Pancreas (tissue), 10 donors: ENCODE data around the gene HSF5. TPM values are rescaled to one million over a fixed set of nuclear protein-coding genes. Genes with fewer than 3 reads are reported as not detected.

Source experiments
- ATAC-seq, 4 donors: fragments of 200-7000 bp; cut with Tn5 transposase; one replicate each; pipeline versions ENCODE4 v1.8.0 to v1.9.1; 2020; ENCODE audit warnings: mild to moderate bottlenecking in 4 of 4, moderate library complexity in 4 of 4
- DNase-seq, 6 donors: peaks; one replicate each; pipeline ENCODE4 v3.0.0-alpha.2; 2020
- FAIRE-seq: peaks from 2 replicates; lab custom pipeline; 2012; peaks lifted over from hg19 to GRCh38; lab: Jason Lieb, UNC
- H3K27ac ChIP-seq, 4 donors: fragments of 200-600 bp; sonication (generic); 1 replicate in 3 of 4; 2 replicates in 1 of 4; pipeline versions ENCODE4 v1.5.0 to v1.8.0; 2020
- H3K27me3 ChIP-seq, 4 donors: fragments of 200-600 bp; one replicate each; pipeline ENCODE4 v1.8.0; 2021
- H3K36me3 ChIP-seq, 3 donors: fragments of 200-600 bp; sonication (generic) in 1 of 3; one replicate each; pipeline versions ENCODE4 v1.5.0 to v1.8.0; 2020 to 2021
- H3K4me1 ChIP-seq, 3 donors: fragments of 200-600 bp; one replicate each; pipeline ENCODE4 v1.8.0; 2021
- H3K4me3 ChIP-seq, 4 donors: fragments of 200-600 bp; sonication (generic) in 2 of 4; one replicate each; pipeline versions ENCODE4 v1.5.0 to v1.8.0; 2020 to 2021
- H3K9me3 ChIP-seq, 4 donors: fragments of 200-600 bp; one replicate each; pipeline ENCODE4 v1.8.0; 2021
- WGBS, 2 donors: extraction: QIAGEN DNeasy Blood & Tissue Kit; methylation state at CpG; one replicate each; pipeline ENCODE4 v1.1.7; 2013; 5-methylcytosine and 5-hydroxymethylcytosine counted together
- intact Hi-C, 3 donors: fragments of 100-400 bp; cut with DNase I; formaldehyde crosslinking; loops; one replicate each; pipeline versions ENCODE4 v1.11.1 to v1.14.2; 2022
- polyA plus RNA-seq, 2 donors: library from polyadenylated mRNA; stranded (reverse); fragments of 200-250 nt; gene quantifications; one replicate each; pipeline ENCODE4 v1.2.3, GENCODE V29; 2013
- total RNA-seq, 6 donors: library from RNA; stranded (reverse); fragmentation: NEBNext Ultra II Directional in 4 of 6; extraction: Animal tissue kit (Norgen Biotek cat#: 25700) in 4 of 6; gene quantifications; one replicate each; pipeline versions ENCODE4 v1.2.1 to v1.2.4, GENCODE V29; 2021 to 2023
- TF ChIP-seq, protein P1 (sequence below), 4 donors: fragments of 200-600 bp; sonication (generic) in 3 of 4; IDR thresholded peaks; one replicate each; pipeline versions ENCODE4 v1.5.0 to v1.8.0; 2021; ENCODE audit warnings: antibody characterized with exemption in 4 of 4
- donor health status: healthy with polysubstance abuse.
- donor health status: DM: no; HTN: no; CAD: no; lungs with moderate emphysema.
- donor health status: DM: no; HTN: no; CAD: no.
- donor health status: control.
- donor health status: control.
- donor health status: Bipolar disorder and iron deficiency.
- donor health status: DM: yes; HTN: yes; CAD: no.
- donor health status: DM: no; HTN: no; CAD: no.
- donor health status: DM: no; HTN: no; CAD: no.
- donor health status: DM: yes; HTN: yes; CAD: no.

HSF5 gene
- total and polyA plus RNA-seq, 8 donors, result 0.04 TPM; not detected in 7

DNA sequence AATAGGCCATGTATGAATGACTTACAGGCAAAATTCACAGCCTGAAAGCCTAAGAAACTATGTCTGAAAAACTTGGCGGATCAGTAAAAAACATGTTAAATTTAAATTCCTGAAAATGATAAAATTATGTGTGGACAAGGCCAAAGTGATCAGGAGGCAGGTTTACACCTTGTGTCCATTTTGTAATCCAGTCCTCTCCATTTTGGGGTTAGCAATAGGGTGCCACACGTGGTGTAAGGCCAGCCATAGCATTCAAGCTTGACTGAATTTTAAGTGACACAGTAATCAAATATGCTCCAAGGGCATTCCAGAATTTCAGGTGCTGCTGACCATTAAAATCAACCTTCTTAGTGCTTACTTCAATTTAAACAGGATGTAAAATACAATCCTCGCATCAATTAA, 73.6 kb downstream of the HSF5 start:
- FAIRE-seq (no peak), DNase-seq (peak in 1 of 6 donors; percentile 18), ATAC-seq (peak; percentile 16 to 49 (median 30))
- Histone ChIP-seq H3K9me3 (no peaks in the 10 kb centered on the region), H3K27ac (peak overlapping the region in 2 of 4 donors; percentile 90 to 93), H3K36me3 (no peaks in the 10 kb centered on the region), H3K27me3 (no peaks in the 10 kb centered on the region), H3K4me3 (peak overlapping the region; percentile 27 to 52 (median 44)), H3K4me1 (peaks cover 0 to 41% (median 23%) of the 10 kb centered on the region in 3 donors)
- intact Hi-C loops, result loop anchor here in 2 of 3 donors (10.0 kb wide), 1 partner anchor 60 kb away; the partner anchor contains the start of gene SUPT4H1 (in 2 of the 2)
- 24 to 29% methylated on average over 3 of the region's 3 CpGs for WGBS, 2 donors
- TF ChIP-seq, protein P1, sequence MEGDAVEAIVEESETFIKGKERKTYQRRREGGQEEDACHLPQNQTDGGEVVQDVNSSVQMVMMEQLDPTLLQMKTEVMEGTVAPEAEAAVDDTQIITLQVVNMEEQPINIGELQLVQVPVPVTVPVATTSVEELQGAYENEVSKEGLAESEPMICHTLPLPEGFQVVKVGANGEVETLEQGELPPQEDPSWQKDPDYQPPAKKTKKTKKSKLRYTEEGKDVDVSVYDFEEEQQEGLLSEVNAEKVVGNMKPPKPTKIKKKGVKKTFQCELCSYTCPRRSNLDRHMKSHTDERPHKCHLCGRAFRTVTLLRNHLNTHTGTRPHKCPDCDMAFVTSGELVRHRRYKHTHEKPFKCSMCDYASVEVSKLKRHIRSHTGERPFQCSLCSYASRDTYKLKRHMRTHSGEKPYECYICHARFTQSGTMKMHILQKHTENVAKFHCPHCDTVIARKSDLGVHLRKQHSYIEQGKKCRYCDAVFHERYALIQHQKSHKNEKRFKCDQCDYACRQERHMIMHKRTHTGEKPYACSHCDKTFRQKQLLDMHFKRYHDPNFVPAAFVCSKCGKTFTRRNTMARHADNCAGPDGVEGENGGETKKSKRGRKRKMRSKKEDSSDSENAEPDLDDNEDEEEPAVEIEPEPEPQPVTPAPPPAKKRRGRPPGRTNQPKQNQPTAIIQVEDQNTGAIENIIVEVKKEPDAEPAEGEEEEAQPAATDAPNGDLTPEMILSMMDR (IDR thresholded peaks at IDR 0.05), result no peak

DNA sequence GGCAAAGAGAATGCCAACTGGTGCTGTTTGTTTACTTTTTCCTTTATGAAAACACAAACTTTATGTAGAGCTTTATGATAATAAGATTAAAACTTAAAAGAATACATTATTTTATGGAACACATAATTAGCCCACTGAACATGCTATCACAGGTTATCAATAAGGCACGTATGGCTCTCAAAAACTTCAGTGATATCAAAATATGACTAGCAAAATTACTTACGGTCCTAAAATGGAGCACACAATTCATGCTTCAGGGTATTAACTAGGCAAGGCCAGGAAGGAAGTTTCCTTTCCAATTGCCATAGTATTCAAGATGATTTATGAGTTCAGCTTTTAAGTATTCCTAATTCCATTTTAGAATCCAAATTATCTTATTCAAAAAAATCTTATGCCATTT, 74.5 kb downstream of the HSF5 start:
- 15 to 21% methylated on average over 2 of the region's 2 CpGs for WGBS, 2 donors
- intact Hi-C loops, result loop anchor here in 2 of 3 donors (10.0 kb wide), 1 partner anchor 59 kb away; the partner anchor contains the start of gene SUPT4H1 (in 2 of the 2)
- FAIRE-seq, result no peak
- TF ChIP-seq, protein P1 (IDR thresholded peaks at IDR 0.05), result no peak
- no peak for DNase-seq
- no peaks in the 10 kb centered on the region for H3K9me3 ChIP-seq
- H3K4me3 ChIP-seq, result peak overlapping the region in 3 of 4 donors; percentile 41 to 52 (median 46)
- peaks cover 0 to 41% (median 23%) of the 10 kb centered on the region in 3 donors for H3K4me1 ChIP-seq
- ATAC-seq, result no peak
- H3K27ac ChIP-seq, result peak overlapping the region in 2 of 4 donors; percentile 28 to 93
- H3K27me3 ChIP-seq, result no peaks in the 10 kb centered on the region
- no peaks in the 10 kb centered on the region for H3K36me3 ChIP-seq

DNA sequence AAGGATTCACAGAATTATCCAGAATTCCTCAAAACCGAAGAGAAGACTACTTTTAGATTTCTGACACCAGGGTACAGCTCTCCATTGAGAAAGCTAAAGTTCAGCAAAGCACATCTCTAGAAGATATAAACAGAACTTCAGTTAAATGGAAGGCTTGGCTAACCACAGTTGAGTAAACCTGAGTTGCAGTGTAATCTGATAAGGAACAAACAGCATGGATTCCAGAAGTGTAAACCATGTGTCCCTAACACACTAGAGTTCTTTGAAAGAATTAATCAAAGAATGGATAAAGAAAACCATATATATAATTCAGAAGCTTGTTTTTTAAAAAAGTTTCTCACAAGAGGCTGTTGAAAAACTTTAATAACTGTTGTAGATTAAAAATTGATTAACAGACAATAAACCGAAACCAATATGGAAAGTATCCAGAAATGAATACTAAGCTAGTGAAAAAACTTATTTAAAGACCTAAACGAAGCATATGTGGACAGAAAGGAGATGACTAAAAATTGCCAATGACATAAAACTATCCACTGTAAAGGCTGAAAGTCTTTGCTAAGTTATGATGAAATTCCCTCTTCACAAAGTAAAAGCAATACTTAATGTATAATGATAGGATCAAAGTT, 75.1 kb downstream of the HSF5 start:
- TF ChIP-seq, protein P1 (IDR thresholded peaks at IDR 0.05), result no peak
- intact Hi-C loops, result loop anchor here in 2 of 3 donors (10.0 kb wide), 1 partner anchor 58 kb away; the partner anchor contains the start of gene SUPT4H1 (in 2 of the 2)
- Histone ChIP-seq H3K4me3 (peak overlapping the region in 3 of 4 donors; percentile 41 to 52 (median 46)), H3K27me3 (no peaks in the 10 kb centered on the region), H3K36me3 (no peaks in the 10 kb centered on the region), H3K27ac (peak overlapping the region in 2 of 4 donors; percentile 28 to 93), H3K9me3 (no peaks in the 10 kb centered on the region), H3K4me1 (peaks cover 0 to 40% (median 23%) of the 10 kb centered on the region in 3 donors)
- WGBS, 2 donors, result 20 to 23% methylated on average over 3 of the region's 3 CpGs
- DNase-seq (no peak), FAIRE-seq (no peak), ATAC-seq (no peak)

DNA sequence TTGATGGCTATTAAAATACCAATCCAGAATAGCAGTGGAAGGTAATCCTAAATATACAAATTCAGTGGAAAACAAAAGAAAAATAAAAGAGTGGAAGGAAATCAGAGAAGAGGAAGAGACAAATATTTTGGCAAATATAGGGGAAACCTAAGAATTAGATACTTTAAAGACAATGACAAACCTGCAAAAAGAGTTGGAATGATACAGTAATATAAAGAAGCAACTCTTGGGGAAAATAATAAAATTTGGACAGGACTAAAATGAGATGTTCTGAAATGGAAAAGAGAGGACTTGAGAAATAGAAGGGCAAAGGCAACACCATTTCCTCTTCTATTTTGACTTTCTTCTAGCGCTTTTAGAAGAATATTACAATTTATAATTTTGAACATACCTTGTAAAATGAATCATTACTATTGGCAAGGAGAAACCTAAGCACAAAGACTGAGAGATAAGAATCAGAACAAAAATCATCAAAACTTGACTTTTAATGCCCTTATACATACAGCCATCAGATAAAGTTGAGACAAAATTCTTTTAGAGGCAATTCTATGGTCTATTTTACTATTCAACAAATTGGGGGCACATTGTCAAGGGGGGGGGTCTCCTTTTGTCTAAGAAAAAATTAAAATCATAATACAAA, 76.0 kb downstream of the HSF5 start:
- TF ChIP-seq, protein P1 (IDR thresholded peaks at IDR 0.05), result no peak
- no peaks in the 10 kb centered on the region for H3K27me3 ChIP-seq
- no peak overlapping the region for H3K4me3 ChIP-seq
- DNase-seq (no peak), FAIRE-seq (no peak), ATAC-seq (no peak)
- peaks cover 0 to 36% (median 23%) of the 10 kb centered on the region in 3 donors for H3K4me1 ChIP-seq
- H3K36me3 ChIP-seq, result no peaks in the 10 kb centered on the region
- intact Hi-C loops, result loop anchor here in 2 of 3 donors (10.0 kb wide), 1 partner anchor 57 kb away; the partner anchor contains the start of gene SUPT4H1 (in 2 of the 2)
- no peaks in the 10 kb centered on the region for H3K9me3 ChIP-seq
- H3K27ac ChIP-seq, result no peak overlapping the region
- 96 to 97% methylated on average over 1 of the region's 1 CpG for WGBS, 2 donors
